T-helper 1 cell (primary cell): Measurements from ENCODE around the gene TSPAN9.

Experiments used
- DNase-seq, 5 donors: peaks; one replicate each; pipeline ENCODE4 v3.0.0-alpha.2; 2012 to 2020

TSPAN9 gene

DNA sequence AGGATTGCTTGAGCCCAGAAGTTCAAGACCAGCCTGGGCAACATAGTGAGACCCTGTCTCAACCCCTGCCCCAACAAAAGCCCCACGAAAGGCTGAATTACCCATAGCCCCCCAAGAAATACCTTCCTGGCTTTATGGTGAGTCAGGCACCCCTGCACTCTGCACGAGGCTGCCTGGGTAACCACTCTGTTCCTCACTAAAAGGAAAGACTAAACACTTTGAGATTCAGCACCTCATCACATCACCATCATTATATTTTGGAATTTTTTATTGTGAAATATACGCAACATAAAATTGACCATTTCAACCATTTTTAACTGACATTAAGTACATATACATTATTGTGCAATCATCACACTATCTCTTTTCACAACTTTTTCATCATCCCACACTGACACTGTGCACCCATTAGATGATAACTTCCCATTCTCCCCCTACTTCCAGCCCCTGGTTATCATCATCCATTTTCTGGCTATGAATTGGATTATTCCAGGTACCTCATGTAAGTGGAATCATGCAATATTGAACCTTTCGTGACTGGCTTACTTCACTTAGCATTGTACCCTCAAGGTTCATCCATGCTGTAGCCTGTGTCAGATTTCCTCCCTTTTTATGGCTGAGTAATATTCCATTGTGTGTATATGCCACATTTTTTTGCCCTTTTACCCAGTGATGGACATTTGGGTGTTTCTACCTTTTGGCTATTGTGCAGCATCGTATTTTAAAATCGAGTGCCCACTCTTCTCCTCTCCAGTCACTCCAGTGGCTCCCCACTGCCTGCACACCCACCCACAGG lies 51.5 kb downstream of the TSPAN9 start:
- DNase-seq = no peak

DNA sequence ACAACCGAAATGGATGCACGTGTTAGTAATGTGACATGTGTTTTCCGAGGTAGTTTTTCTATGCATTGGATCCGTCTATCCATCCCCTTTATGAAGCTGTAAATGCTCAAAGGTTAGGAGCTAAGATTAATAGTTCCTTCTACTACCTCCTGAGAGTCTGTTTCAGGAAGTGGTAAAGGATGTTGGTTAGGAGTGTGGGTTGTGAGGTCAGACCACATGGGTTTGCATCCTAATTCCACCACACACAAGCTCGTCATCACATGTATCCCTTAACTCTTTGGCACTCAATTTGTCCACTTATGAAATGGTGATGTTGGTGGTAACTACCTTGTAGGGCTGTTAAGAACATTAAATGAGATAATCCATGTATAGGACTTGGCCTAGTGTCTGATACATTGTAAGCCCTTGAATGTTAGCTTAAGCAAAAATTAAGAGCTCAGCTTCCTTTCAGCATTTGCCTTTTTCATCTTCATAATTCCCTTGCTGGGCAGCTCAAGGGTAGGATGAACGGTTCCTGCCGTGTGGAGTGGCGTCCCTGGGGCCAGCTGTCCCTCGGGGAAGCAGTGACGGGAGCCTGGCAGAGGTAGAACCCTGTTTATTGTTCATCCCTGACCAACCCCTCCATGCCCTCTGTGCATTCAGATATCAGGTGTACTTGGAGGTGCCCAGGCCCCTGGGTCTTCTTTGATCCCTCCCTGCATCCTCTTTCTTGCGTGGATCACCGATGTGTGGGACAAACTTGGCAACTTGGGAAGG lies 52.3 kb downstream of the TSPAN9 start:
- DNase-seq = peak in 1 of 5 donors; percentile 50

DNA sequence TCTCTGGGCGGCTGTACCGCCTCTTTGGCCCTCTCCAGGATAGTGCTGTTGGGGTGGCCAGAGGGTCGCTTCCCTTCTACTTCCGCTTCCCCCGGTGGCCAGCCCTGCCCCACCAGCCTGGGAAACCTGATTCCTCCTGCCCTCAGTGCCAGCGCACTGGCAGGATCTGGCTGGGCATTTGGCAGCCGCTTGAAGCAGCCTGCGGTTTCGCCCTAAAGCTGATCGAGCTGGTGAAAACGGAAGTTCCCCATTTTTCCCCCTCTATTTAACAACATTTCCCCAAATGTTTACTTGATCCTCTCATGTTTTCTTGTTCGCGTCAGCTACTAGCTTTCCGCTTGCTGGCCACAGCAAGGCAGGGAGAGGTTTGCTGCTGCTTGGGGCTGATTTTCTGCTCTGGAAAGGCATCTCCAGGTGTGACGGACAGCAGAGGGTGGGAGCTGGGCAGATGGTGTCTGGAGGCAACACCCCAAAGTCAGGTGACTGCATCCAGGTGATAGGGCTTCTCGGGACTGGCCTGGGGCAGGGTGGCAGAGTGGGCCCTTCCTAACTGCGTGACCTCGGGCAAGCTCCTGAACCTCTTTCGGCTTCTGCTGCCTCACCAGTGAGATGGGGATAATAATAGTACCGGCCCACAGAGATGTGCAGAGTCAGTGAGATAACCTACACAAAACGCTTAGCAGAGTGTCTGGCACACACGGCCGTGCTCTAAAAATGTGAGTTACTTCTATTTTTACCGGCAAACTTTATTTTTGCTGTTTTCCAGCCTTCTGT lies 53.1 kb downstream of the TSPAN9 start:
- DNase-seq = no peak

DNA sequence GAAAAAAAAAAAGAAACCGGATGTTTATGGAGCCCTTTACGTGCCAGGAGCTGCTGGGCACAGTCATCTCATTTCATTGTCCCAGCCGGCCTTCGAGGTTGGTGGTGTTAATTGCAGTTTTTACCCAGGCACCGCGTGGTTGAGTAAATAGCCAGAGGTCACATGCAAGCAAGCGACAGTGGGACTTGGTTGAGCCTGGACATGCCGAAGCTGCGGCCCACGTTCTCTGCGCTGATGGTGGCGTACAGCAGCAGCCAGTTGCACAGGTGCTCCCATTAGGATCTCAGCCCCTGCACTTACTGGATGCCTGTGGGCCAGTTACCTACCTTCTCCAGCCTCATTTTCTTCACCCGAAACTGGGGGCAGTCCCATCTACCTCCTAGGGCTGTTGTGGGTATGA lies 54.0 kb downstream of the TSPAN9 start:
- no peak for DNase-seq

DNA sequence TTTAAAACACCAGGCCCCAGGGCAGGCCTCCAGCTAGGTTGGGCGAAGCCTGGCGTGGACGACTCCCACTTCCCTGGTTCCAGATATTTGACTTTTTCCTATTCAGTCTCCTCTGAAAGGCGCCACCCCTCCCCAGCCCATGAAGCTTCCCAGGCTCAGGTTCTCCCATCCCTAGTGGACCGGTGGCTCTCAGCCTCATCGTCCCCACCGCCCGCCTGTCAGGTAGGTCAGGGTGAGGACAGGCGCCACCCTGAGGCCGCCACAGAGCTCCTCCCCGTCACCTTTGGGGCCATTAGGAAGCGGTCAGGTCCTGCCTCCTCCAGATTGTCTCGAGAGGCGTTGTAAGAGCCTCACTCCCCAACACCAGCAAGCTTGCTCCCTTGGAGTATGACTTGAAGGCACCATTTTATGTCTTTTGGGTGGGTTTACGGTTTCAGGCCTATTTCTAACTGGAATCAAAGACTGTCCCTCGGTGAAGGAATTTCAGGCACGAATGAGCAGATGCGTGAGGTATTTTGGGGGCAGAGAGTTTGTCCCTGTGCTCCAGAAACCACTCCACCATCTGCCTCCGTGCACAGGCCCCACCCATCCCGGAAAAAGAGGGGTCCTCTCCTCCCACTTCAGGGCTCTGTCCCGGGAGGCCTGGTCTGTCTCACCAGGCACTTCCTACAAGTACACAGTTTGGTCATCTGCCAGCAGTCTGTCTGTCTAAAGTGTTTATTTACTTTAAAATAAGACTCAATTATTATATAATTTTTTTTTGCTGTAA lies 55.6 kb downstream of the TSPAN9 start:
- DNase-seq = no peak

DNA sequence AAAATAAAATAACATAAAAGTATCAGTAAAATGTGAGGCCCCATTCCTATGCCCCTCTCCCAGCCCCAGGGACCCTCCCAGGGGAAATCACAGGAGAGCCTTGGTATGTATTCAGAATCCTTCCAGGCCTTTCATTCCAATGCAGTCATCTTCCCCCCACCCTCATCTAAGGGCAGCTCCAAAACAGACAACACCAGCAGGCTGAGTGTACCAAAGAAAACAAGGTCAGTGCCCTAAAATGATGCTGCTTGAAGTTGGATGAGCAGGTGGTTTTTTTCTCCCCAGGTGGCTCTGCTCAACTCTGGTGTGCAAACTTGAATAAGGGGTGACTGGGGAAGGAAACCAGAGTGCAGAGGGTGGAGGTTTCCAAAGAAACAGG lies 56.2 kb downstream of the TSPAN9 start:
- DNase-seq = no peak

DNA sequence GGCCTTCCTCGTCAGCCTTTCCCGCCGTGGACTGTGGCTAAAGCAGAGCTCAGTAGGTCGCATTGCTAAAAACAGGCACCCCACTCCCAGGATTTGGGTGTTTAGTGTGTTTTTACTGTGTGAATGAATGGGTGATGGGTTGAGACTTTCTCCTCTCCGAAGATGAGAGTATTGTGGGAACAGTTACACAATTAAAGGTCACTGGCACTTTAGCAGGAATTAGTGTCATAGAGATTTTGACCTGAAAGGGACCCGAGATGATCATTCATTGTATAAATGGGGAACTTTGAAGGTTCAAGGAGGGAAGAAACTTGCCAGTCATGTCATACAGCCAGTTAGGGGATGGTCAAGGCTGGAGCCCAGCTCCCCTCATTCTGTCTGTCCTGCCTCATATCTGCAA lies 56.9 kb downstream of the TSPAN9 start:
- no peak for DNase-seq

DNA sequence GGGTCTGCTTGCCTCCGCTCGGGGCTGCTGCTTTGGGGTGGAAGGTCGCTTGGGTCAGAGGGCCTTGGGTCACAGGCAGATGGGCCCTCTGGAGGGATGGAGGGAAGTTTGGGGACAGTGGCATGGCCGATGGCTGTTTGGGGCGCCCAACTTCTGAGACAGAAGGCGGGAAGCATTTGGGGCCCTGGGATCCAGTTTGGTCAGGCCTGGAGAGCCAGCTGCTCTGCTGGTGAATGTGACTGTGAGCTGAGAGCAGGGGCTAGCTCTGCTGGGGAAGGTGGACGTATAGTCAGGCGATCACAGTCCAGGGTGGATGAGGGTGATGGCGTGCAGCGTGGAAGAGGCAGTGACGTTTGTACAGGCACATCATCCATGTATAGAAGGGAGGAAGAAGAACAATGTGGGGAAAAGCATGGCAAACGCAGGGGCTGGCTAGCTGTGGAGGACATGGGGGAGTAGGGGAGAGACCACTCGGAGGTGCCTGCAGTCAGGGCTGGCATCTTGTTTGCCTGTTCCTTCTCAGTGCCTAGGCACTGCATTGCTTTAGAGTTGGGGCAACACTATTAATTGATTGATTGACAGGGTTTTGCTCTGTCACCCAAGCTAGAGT lies 57.5 kb downstream of the TSPAN9 start:
- no peak for DNase-seq

DNA sequence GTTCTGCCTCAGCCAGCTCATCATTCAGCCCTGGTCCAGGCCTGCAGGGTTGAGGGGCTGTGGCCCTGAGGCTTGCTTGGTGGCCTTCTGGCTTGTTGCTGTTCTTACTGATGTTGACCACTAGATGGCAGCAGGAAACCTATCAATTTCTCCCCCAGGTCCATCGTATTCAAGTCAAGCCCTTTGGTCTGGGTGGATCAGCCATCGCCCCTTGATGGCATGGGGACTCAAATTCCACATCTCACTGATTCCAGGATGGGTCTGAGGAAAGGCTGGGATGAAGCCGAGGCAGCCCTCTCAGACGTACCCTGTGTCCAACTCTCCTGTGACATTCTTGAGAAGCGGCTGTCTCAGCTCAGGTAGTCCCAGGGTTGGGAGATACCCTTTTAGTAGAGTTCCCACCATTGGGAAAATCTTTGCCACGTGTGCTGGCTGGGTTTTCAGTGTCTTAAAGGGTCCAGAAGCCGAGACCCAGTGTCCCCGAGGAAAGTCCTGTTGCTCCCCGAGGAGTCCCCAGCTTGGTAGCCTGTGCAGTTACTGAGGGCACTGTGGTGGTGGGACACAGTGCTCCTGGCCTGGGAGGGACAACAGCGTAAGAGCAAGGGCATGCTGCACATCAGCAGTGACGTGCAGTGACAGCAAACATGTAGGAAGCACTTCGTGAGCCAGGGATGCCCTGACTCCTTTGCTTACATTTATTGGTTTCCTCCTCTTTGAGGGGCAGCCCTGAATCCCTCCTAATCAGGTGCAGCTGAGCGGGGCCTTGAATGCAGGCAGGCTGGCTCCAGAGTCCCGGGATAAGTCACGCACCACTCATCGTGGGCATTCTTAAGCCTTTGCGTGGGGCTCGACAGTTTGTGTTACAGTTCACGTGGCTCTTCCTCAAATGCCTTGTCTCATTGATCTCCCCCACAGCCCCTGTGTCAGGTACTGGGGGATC lies 58.6 kb downstream of the TSPAN9 start:
- DNase-seq = peak in 2 of 5 donors; percentile 10 to 52

DNA sequence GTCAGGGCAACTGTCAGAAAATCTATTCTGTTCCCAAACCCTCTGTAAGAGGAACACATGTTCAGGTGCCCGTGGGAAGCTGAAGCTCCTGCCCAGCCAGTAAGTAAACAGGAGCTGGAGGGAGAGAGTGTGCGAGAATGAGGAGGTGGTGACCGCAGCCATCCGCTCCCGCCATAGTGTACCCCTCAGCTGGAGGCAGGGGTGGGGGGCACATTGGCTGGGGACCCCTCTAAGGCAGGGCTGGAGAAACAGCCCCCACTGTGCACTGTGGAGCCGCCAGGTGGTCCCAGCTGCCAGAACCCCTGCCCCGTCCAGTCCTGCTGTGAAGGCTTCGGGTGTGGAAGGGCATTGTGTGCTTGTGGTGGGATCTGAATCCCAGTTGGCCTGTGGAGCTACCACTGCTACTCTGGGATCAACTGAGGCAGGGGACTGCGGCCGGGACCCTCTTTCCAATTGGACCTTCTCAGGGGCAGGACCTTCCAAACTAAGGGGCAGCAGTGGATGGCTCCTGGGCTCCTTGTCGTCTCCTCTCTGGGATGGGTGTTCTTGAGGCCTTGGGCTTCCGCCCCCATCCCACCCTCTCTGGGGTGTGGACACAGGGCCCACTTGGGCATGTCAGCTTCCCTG lies 59.6 kb downstream of the TSPAN9 start:
- DNase-seq = no peak

DNA sequence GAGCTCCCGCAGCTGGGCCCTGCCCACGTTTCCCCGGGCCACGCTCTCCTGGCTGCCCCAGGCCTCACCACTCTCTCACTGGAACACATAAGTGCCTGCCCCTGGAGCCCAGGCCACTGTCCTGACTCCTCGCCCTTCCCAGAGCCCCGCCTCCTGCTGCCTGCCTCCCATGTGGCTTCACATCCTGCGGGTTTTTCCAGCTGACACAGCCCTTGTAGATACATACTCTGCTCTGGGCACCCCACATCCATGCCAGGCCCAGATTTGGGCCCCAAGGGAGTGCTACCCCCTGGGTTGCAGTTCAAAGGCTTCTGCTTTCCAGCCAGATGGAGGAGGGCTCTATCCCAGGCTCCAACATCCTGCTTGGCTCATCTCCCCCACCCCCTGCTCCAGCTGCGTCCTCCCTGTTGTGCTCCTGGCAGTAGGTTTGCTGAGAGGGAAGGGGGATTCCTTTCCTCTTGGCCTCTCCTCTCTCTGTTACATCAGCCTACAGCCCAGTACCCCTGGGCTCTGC lies 60.1 kb downstream of the TSPAN9 start:
- no peak for DNase-seq

DNA sequence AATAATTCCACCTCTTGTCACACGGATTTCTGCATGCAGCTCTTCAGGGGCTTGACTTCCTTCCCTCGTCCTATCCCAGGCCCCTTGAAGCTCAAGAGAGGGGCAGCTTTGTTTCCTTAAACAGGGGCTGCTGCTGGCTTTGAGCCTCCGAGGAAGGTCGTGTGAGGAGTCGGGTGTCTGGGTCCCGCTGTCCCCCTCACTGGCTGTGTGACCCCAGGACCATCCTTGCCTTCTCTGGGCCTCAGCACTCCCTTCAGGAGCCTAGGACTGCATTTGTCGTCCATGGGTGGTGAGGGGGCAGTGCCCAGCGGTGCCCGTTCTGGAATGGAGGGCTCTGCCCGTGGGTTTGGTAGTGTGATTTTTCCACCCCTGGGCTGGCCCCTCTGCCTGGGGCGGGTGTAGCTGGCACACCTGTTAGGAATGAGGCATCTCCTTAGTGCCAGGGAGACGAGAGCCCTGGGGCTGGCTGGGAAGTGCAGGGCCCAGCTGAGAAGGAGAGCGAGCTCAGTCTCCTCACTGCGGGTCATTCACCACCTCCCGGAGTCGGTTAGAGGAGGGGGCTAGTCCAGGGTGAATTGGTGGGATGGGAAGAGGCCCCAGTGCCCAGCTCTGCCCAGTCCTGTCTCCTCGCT lies 60.8 kb downstream of the TSPAN9 start:
- no peak for DNase-seq

DNA sequence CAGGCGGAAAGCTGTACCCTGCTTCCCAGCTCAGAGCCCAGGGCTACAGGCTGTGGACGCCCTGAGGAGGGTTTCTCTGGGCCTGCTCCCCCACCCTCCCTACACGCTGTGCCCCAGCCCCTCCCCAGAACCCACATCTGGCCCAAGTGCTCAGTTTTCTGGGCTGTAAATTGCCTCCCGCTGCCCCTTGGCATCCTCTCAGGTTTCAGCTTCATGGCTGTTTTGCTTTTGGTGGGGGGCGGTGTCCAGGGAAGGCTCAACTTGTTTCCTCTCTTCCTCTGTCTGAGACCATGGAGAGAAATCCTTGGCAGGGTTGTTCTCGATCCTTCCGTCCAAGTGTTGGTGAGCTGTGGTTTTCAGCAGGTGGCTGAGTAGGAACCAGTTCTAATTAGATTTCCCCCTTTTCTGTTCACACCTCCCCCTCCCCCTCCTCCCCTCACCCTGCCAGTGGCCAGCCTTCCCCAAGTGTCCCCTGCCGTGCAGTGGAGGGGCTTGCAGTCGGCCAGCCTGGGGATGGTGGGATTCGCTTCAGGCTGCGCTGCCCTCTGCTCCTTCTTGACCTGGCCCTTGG lies 61.8 kb downstream of the TSPAN9 start:
- no peak for DNase-seq

DNA sequence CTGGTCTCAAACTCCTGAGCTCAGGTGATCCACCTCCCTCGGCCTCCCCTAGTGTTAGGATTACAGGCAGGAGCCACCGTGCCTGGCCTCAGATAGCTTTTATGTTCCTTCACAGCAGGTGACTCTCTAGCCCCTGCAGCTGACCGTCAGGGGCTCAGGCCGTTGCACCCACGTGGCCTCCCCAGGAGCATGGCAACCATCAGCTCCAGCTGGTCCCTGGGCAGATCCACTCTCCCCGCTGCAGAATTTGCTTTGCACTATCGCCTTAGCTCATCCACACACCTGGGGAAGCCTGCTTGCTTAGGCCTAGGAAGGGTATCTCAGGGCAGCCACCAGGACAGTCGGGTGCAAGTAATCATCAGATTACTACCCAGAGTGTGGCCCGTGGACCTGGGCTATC lies 62.6 kb downstream of the TSPAN9 start:
- DNase-seq = no peak

DNA sequence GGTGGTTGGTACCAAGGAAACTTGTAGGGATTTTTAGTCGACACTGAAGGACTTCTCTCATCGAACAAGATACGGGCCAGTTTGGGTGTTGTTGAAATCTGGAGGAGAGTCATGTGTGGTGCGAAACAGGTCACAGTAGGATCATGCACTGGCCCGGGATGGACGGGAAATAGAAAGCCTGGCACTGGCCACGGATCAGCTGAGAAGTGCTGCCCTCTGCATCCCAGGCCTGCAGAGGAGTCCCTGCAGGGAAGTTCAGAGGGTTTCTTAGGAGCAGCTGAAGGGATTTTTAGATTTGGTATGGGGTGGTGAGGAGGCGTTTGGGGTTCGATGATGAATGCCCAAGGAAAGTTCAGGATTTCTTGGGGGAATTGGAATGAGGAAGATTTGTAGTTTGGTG lies 63.1 kb downstream of the TSPAN9 start:
- no peak for DNase-seq

DNA sequence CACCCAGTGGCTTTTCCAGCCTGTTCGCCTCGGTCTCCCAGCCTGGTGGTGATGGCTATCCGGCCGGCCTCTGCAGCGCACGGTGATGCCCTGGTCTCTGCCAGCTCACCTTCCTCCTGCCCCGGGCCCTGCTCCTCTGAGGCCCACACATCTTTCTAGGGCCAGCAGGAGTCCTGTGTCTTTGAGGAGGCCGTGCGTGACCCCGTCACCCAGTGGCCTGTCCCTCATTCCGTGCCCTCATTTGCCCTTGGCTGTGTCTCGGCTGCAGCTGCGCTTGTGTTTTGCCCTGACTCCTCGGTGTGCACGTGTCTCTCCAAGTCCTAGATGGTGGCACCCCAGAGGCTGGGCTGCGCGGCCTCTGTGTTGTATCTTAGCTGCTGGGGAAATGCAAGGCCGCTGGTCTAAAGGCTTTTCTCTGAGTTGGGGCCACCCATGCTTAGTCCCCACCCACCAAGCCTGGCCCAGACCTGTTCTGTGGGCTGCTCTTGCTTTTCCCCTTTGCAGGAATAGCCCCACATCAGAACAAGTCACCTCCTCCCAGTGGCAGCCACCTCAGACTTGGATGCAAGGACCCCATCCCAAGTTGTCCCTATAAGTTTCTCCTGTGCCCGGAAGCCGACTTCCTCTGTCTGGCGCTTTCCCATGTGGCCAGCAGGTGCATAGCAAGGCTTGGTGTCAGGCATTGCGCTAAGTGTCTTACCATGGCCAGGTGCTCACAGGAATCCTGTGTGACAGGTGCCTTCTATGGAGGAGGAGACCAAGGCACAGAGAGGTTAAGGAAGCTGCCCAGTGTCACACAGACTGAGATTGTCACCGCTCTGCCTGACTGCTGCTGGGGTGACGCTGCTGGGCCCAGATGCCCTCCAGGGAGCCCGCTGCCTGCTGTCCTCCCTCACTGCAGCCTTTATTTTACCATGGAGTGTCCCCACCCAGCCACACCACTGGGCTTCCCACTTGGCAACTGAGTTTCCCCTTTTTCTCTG lies 64.5 kb downstream of the TSPAN9 start:
- DNase-seq = no peak

DNA sequence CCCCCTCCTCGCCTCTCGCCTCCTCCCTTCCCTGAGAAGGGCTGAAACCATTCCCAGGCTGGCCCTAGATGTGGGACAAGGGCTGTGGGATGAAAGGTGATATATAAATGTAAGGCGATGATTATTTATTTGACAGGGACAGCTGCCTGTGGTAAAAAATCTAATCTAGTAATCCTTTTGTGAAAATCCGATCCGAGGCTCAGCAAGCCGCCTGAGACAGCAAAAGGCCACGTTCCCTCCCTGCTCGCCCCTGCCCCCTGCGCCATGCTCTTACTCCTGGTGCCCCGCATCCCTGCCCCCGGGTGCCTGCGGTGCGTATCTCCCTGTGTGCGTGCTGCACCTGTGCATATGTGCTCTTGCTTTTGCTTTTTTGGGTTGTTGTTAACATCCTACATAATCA lies 65.2 kb downstream of the TSPAN9 start:
- no peak for DNase-seq

DNA sequence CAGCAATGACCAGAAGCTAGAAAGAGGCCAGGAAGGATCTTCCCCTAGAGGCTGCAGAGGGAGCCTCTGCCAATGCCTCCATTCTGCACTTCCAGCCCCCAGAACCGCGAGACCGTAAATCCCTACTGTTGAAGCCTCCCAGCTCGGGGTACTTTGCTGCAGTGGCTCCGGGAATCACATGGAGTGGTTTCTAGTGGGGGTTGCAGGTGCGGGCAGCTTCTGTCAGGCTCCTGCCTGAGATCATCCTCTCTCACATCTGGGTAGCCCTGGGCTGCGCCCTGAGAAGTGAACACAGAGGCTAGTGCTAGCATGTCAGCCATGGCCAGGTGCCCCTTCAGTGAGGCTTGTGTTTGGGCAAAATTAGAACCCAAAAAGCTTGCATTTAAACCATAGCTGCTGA lies 67.3 kb downstream of the TSPAN9 start:
- no peak for DNase-seq
